Measurements from ENCODE around the gene UBL7. TPM values are rescaled to one million over a fixed set of nuclear protein-coding genes. Genes with fewer than 3 reads are reported as not detected.
"Not testable (repeated sequence)": the region's sequence is repeated elsewhere in the genome, so short reads cannot be mapped to it uniquely, and the experiment has no call there.

The UBL7 gene
- total and polyA plus RNA-seq, 2 donors = 15.5 to 52.4 TPM

- H3K36me3 ChIP-seq (ENCODE audit: insufficient read depth) = no peaks in the 10 kb centered on the region
- no peaks in the 10 kb centered on the region for H3K4me1 ChIP-seq (ENCODE audit: insufficient read depth)
- no peak overlapping the region for H3K4me3 ChIP-seq (ENCODE audit: low read depth, low read length)
- DNase-seq (ENCODE audit: extremely low spot score) = no peak
- H3K27ac ChIP-seq (ENCODE audit: low read depth) = no peak overlapping the region
- 54% methylated on average over 3 of the region's 3 CpGs for WGBS
Observed at GRCh38 chr15:74482661-74483060, 21.7 kb upstream of the UBL7 start.

GRCh38 chr15:74480364-74480763 is 19.4 kb upstream of the UBL7 start:
- 95% methylated on average over 27 of the region's 27 CpGs for whole genome bisulfite sequencing
- not testable (repeated sequence) for H3K27ac ChIP-seq (ENCODE audit: low read depth); DNase-seq (ENCODE audit: extremely low spot score); H3K4me3 ChIP-seq (ENCODE audit: low read depth, low read length); H3K4me1 ChIP-seq (ENCODE audit: insufficient read depth); H3K36me3 ChIP-seq (ENCODE audit: insufficient read depth)

- not testable (repeated sequence) for H3K36me3 ChIP-seq (ENCODE audit: insufficient read depth); H3K4me1 ChIP-seq (ENCODE audit: insufficient read depth); DNase-seq (ENCODE audit: extremely low spot score); H3K27ac ChIP-seq (ENCODE audit: low read depth); H3K4me3 ChIP-seq (ENCODE audit: low read depth, low read length)
- 95% methylated on average over 7 of the region's 7 CpGs for WGBS
Observed at GRCh38 chr15:74471621-74472020, 10.7 kb upstream of the UBL7 start.

GRCh38 chr15:74470631-74471395 is 9.9 kb upstream of the UBL7 start:
- WGBS = 93% methylated on average over 12 of the region's 12 CpGs
- Histone ChIP-seq H3K27ac (ENCODE audit: low read depth) (no peak overlapping the region), H3K36me3 (ENCODE audit: insufficient read depth) (no peaks in the 10 kb centered on the region), H3K4me3 (ENCODE audit: low read depth, low read length) (no peak overlapping the region), H3K4me1 (ENCODE audit: insufficient read depth) (no peaks in the 10 kb centered on the region)
- DNase-seq (ENCODE audit: extremely low spot score) = no peak

- 95% methylated on average over 6 of the region's 6 CpGs for WGBS
- Histone ChIP-seq H3K36me3 (ENCODE audit: insufficient read depth) (no peaks in the 10 kb centered on the region), H3K4me3 (ENCODE audit: low read depth, low read length) (no peak overlapping the region), H3K4me1 (ENCODE audit: insufficient read depth) (no peaks in the 10 kb centered on the region), H3K27ac (ENCODE audit: low read depth) (no peak overlapping the region)
- DNase-seq (ENCODE audit: extremely low spot score) = no peak
Observed at GRCh38 chr15:74468341-74469032, 7.5 kb upstream of the UBL7 start.

- Histone ChIP-seq H3K36me3 (ENCODE audit: insufficient read depth) (no peaks in the 10 kb centered on the region), H3K4me3 (ENCODE audit: low read depth, low read length) (no peak overlapping the region), H3K4me1 (ENCODE audit: insufficient read depth) (no peaks in the 10 kb centered on the region), H3K27ac (ENCODE audit: low read depth) (no peak overlapping the region)
- DNase-seq (ENCODE audit: extremely low spot score) = no peak
- WGBS = 98% methylated on average over 1 of the region's 1 CpG
Observed at GRCh38 chr15:74466570-74466969, 5.6 kb upstream of the UBL7 start.

- Histone ChIP-seq H3K4me3 (ENCODE audit: low read depth, low read length) (no peak overlapping the region), H3K27ac (ENCODE audit: low read depth) (no peak overlapping the region), H3K36me3 (ENCODE audit: insufficient read depth) (no peaks in the 10 kb centered on the region), H3K4me1 (ENCODE audit: insufficient read depth) (no peaks in the 10 kb centered on the region)
- WGBS = 90% methylated on average over 2 of the region's 2 CpGs
- no peak for DNase-seq (ENCODE audit: extremely low spot score)
Observed at GRCh38 chr15:74464897-74465296, 3.9 kb upstream of the UBL7 start.

GRCh38 chr15:74464216-74464615 is 3.3 kb upstream of the UBL7 start:
- no peak overlapping the region for H3K27ac ChIP-seq (ENCODE audit: low read depth)
- 77% methylated on average over 2 of the region's 2 CpGs for WGBS
- DNase-seq (ENCODE audit: extremely low spot score) = no peak
- no peak overlapping the region for H3K4me3 ChIP-seq (ENCODE audit: low read depth, low read length)
- H3K4me1 ChIP-seq (ENCODE audit: insufficient read depth) = no peaks in the 10 kb centered on the region
- H3K36me3 ChIP-seq (ENCODE audit: insufficient read depth) = no peaks in the 10 kb centered on the region

GRCh38 chr15:74463634-74464033 is 2.7 kb upstream of the UBL7 start:
- H3K36me3 ChIP-seq (ENCODE audit: insufficient read depth) = no peaks in the 10 kb centered on the region
- H3K4me3 ChIP-seq (ENCODE audit: low read depth, low read length) = no peak overlapping the region
- DNase-seq (ENCODE audit: extremely low spot score) = no peak
- H3K27ac ChIP-seq (ENCODE audit: low read depth) = no peak overlapping the region
- H3K4me1 ChIP-seq (ENCODE audit: insufficient read depth) = no peaks in the 10 kb centered on the region

- Histone ChIP-seq H3K36me3 (ENCODE audit: insufficient read depth) (peaks cover under 1% of the 10 kb centered on the region), H3K4me1 (ENCODE audit: insufficient read depth) (no peaks in the 10 kb centered on the region), H3K27ac (ENCODE audit: low read depth) (no peak overlapping the region), H3K4me3 (ENCODE audit: low read depth, low read length) (no peak overlapping the region)
- DNase-seq (ENCODE audit: extremely low spot score) = no peak
- WGBS = 25% methylated on average over 8 of the region's 8 CpGs
Observed at GRCh38 chr15:74461847-74462511, 1.0 kb upstream of the UBL7 start.

GRCh38 chr15:74460298-74460697 is 662 bp downstream of the UBL7 start:
- 31% methylated on average over 2 of the region's 2 CpGs for WGBS

GRCh38 chr15:74459798-74460197 is 1.2 kb downstream of the UBL7 start:
- WGBS = 93% methylated on average over 14 of the region's 14 CpGs

More at GRCh38 chr15:74460298-74460697, 662 bp downstream of the UBL7 start:
- Histone ChIP-seq H3K27ac (ENCODE audit: low read depth) (no peak overlapping the region), H3K36me3 (ENCODE audit: insufficient read depth) (peaks cover 2% of the 10 kb centered on the region), H3K4me1 (ENCODE audit: insufficient read depth) (no peaks in the 10 kb centered on the region), H3K4me3 (ENCODE audit: low read depth, low read length) (peak overlapping the region; percentile 61)
- no peak for DNase-seq (ENCODE audit: extremely low spot score)

GRCh38 chr15:74458473-74458872 is 2.5 kb downstream of the UBL7 start:
- no peak for DNase-seq (ENCODE audit: extremely low spot score)
- 93% methylated on average over 3 of the region's 3 CpGs for WGBS
- Histone ChIP-seq H3K36me3 (ENCODE audit: insufficient read depth) (peaks cover 2% of the 10 kb centered on the region), H3K4me3 (ENCODE audit: low read depth, low read length) (no peak overlapping the region), H3K4me1 (ENCODE audit: insufficient read depth) (no peaks in the 10 kb centered on the region), H3K27ac (ENCODE audit: low read depth) (no peak overlapping the region)

More at GRCh38 chr15:74459798-74460197, 1.2 kb downstream of the UBL7 start:
- H3K4me3 ChIP-seq (ENCODE audit: low read depth, low read length) = peak overlapping the region; percentile 61
- not testable (repeated sequence) for H3K27ac ChIP-seq (ENCODE audit: low read depth); DNase-seq (ENCODE audit: extremely low spot score); H3K36me3 ChIP-seq (ENCODE audit: insufficient read depth); H3K4me1 ChIP-seq (ENCODE audit: insufficient read depth)

GRCh38 chr15:74457036-74457435 is 3.9 kb downstream of the UBL7 start:
- H3K4me1 ChIP-seq (ENCODE audit: insufficient read depth); H3K36me3 ChIP-seq (ENCODE audit: insufficient read depth); H3K27ac ChIP-seq (ENCODE audit: low read depth); DNase-seq (ENCODE audit: extremely low spot score); H3K4me3 ChIP-seq (ENCODE audit: low read depth, low read length): not testable (repeated sequence)
- WGBS = 94% methylated on average over 10 of the region's 10 CpGs
